H9 (cell line): ENCODE data around the gene CCDC154. TPM values are rescaled to one million over a fixed set of nuclear protein-coding genes. Genes with fewer than 3 reads are reported as not detected.

ENCODE experiments used
- DNase-seq: peaks from one replicate; pipeline ENCODE4 v3.0.0-alpha.2; 2017
- H2AFZ ChIP-seq: one replicate; pipeline ENCODE4 v1.6.1; 2013; ENCODE audit warnings: mild to moderate bottlenecking, low read length, control low read depth, moderate library complexity
- H2AK5ac ChIP-seq: 2 replicates; pipeline ENCODE4 v1.6.1; 2013; ENCODE audit warnings: low read length, control low read depth, mixed read lengths; ENCODE audit not compliant: insufficient read length
- H2BK120ac ChIP-seq: one replicate; pipeline ENCODE4 v1.6.1; 2013; ENCODE audit warnings: low read depth, mild to moderate bottlenecking, low read length, control low read depth, inconsistent platforms; ENCODE audit not compliant: poor library complexity, severe bottlenecking
- H2BK12ac ChIP-seq: 2 replicates; pipeline ENCODE4 v1.6.1; 2013; ENCODE audit warnings: low read length, control low read depth, mixed read lengths, low read depth; ENCODE audit not compliant: insufficient read length
- H2BK15ac ChIP-seq: 2 replicates; pipeline ENCODE4 v1.6.1; 2013; ENCODE audit warnings: low read depth, low read length, control low read depth
- H2BK20ac ChIP-seq: one replicate; pipeline ENCODE4 v1.6.1; 2013; ENCODE audit warnings: low read depth, mild to moderate bottlenecking, low read length, control low read depth, inconsistent platforms; ENCODE audit not compliant: poor library complexity, severe bottlenecking
- H2BK5ac ChIP-seq: 2 replicates; pipeline ENCODE4 v1.6.1; 2013; ENCODE audit warnings: low read length, control low read depth, mixed read lengths; ENCODE audit not compliant: insufficient read length
- H3K14ac ChIP-seq: 2 replicates; pipeline ENCODE4 v1.6.1; 2013; ENCODE audit warnings: low read length, control low read depth; ENCODE audit not compliant: insufficient read depth
- H3K18ac ChIP-seq: 2 replicates; pipeline ENCODE4 v1.6.1; 2013; ENCODE audit warnings: low read depth, mild to moderate bottlenecking, mixed read lengths, low read length, control low read depth; ENCODE audit not compliant: insufficient read length
- H3K23ac ChIP-seq: 2 replicates; pipeline ENCODE4 v1.6.1; 2013; ENCODE audit warnings: low read length, control low read depth, mixed read lengths, low read depth; ENCODE audit not compliant: insufficient read length
- H3K23me2 ChIP-seq: 2 replicates; pipeline ENCODE4 v1.6.1; 2013; ENCODE audit warnings: low read depth, mild to moderate bottlenecking, mixed read lengths, low read length, control low read depth; ENCODE audit not compliant: insufficient read length, poor library complexity, severe bottlenecking
- H3K27ac ChIP-seq: 2 replicates; pipeline ENCODE4 v1.5.1; 2013; ENCODE audit warnings: low read length, control low read depth, mixed read lengths, low read depth; ENCODE audit not compliant: insufficient read length
- H3K27me3 ChIP-seq: 2 replicates; pipeline ENCODE4 v1.6.1; 2013; ENCODE audit warnings: low read length, control low read depth, inconsistent platforms; ENCODE audit not compliant: insufficient read depth
- H3K4ac ChIP-seq: 2 replicates; pipeline ENCODE4 v1.6.1; 2013; ENCODE audit warnings: low read depth, mild to moderate bottlenecking, control low read depth, inconsistent platforms, low read length, moderate library complexity
- H3K4me1 ChIP-seq: 2 replicates; pipeline ENCODE4 v1.6.1; 2013; ENCODE audit warnings: low read length, control low read depth, inconsistent platforms; ENCODE audit not compliant: insufficient read depth
- H3K4me2 ChIP-seq: 2 replicates; pipeline ENCODE4 v1.6.1; 2013; ENCODE audit warnings: low read length, control low read depth, mixed read lengths; ENCODE audit not compliant: insufficient read length, insufficient read depth
- H3K56ac ChIP-seq: 2 replicates; pipeline ENCODE4 v1.6.1; 2013; ENCODE audit warnings: low read depth, mild to moderate bottlenecking, mixed read lengths, low read length, control low read depth; ENCODE audit not compliant: insufficient read length
- H3K79me1 ChIP-seq: 2 replicates; pipeline ENCODE4 v1.6.1; 2013; ENCODE audit warnings: low read depth, mild to moderate bottlenecking, moderate library complexity, low read length, control low read depth, inconsistent platforms; ENCODE audit not compliant: insufficient read depth, poor library complexity, severe bottlenecking
- H3K79me2 ChIP-seq: 2 replicates; pipeline ENCODE4 v1.6.1; 2013; ENCODE audit warnings: low read length, control low read depth, inconsistent platforms; ENCODE audit not compliant: insufficient read depth
- H3K9ac ChIP-seq: 2 replicates; pipeline ENCODE4 v1.6.1; 2013; ENCODE audit warnings: low read length, control low read depth, mixed read lengths; ENCODE audit not compliant: insufficient read length; ENCODE audit errors: extremely low read depth
- H3K9me3 ChIP-seq: one replicate; pipeline ENCODE4 v1.6.1; 2013; ENCODE audit warnings: low read depth, low read length, inconsistent platforms; ENCODE audit not compliant: control insufficient read depth
- H3T11ph ChIP-seq: one replicate; pipeline ENCODE4 v1.6.1; 2013; ENCODE audit warnings: mild to moderate bottlenecking, low read length, control low read depth, inconsistent platforms
- H4K20me1 ChIP-seq: one replicate; pipeline ENCODE4 v1.6.1; 2013; ENCODE audit not compliant: control insufficient read depth, insufficient read length, insufficient read depth
- H4K5ac ChIP-seq: 2 replicates; pipeline ENCODE4 v1.6.1; 2013; ENCODE audit warnings: low read depth, mild to moderate bottlenecking, mixed read lengths, low read length, control low read depth; ENCODE audit not compliant: insufficient read length
- H4K8ac ChIP-seq: replicated peaks from 2 replicates; pipeline ENCODE4 v1.6.1; 2013; ENCODE audit warnings: low read length, control low read depth, mixed read lengths, low read depth; ENCODE audit not compliant: insufficient read length
- H4K91ac ChIP-seq: 2 replicates; pipeline ENCODE4 v1.6.1; 2013; ENCODE audit warnings: low read depth, mild to moderate bottlenecking, moderate library complexity, mixed read lengths, low read length, control low read depth; ENCODE audit not compliant: insufficient read length
- H3K27ac Mint-ChIP-seq, 3 experiments: 2 replicates in 2 of 3; 3 replicates in 1 of 3; pipeline ENCODE4 v1.8.0; 2020 to 2021; ENCODE audit warnings: mixed read lengths in 3 of 3, mild to moderate bottlenecking in 1 of 3, moderate library complexity in 1 of 3
- H3K27me3 Mint-ChIP-seq: 2 replicates; pipeline ENCODE4 v1.8.0; 2021; ENCODE audit warnings: low read depth, mild to moderate bottlenecking, moderate library complexity, mixed read lengths
- H3K36me3 Mint-ChIP-seq, 3 experiments: 2 replicates in 2 of 3; 3 replicates in 1 of 3; pipeline ENCODE4 v1.8.0; 2020 to 2021; ENCODE audit warnings: low read depth in 3 of 3, mixed read lengths in 3 of 3; ENCODE audit not compliant: insufficient read depth in 1 of 3
- H3K4me1 Mint-ChIP-seq, 2 experiments: 2 replicates each; pipeline ENCODE4 v1.8.0; 2020; ENCODE audit warnings: mixed read lengths in 2 of 2
- H3K4me3 Mint-ChIP-seq, 2 experiments: 2 replicates in 1 of 2; 3 replicates in 1 of 2; pipeline ENCODE4 v1.8.0; 2020 to 2021; ENCODE audit warnings: mild to moderate bottlenecking in 2 of 2, mixed read lengths in 2 of 2, moderate library complexity in 1 of 2
- H3K9me3 Mint-ChIP-seq, 2 experiments: 2 replicates in 1 of 2; 3 replicates in 1 of 2; pipeline ENCODE4 v1.8.0; 2020; ENCODE audit warnings: mild to moderate bottlenecking in 2 of 2, mixed read lengths in 2 of 2, moderate library complexity in 1 of 2
- CTCF ChIP-seq: fragments of 200-600 bp; sonication (generic); conservative IDR thresholded peaks from 3 replicates; pipeline ENCODE4 v1.8.0; 2021; ENCODE audit warnings: antibody characterized with exemption, mild to moderate bottlenecking
- WGBS: extraction: QIAGEN DNeasy Blood & Tissue Kit; methylation state at CpG from one replicate; pipeline ENCODE4 v1.1.7; 2013; ENCODE audit warnings: missing lambda C conversion rate, low lambda C conversion rate, mixed read lengths; ENCODE audit not compliant: insufficient read length; ENCODE audit errors: extremely low coverage; 5-methylcytosine and 5-hydroxymethylcytosine counted together
- total RNA-seq: library from RNA; stranded (reverse); gene quantifications from 2 replicates; pipeline ENCODE4 v1.2.1, GENCODE V29; 2021

CCDC154 gene
- total RNA-seq, 1 experiment from 2014 or later: 1.3 TPM

GRCh38 chr16:1446296-1447080 is 2.1 kb upstream of the CCDC154 start:
- H2BK5ac ChIP-seq: no peak overlapping the region
- no peak overlapping the region for H3T11ph ChIP-seq
- H4K5ac ChIP-seq: no peak overlapping the region
- no peak overlapping the region for H2BK120ac ChIP-seq
- no peak overlapping the region for H2BK20ac ChIP-seq
- H2BK12ac ChIP-seq: no peak overlapping the region
- H3K27ac ChIP-seq: no peak overlapping the region
- no peaks in the 10 kb centered on the region for H3K23me2 ChIP-seq
- H4K20me1 ChIP-seq: peaks cover 2% of the 10 kb centered on the region
- no peak overlapping the region for H3K23ac ChIP-seq
- no peak overlapping the region for H3K56ac ChIP-seq
- H3K79me1 ChIP-seq: no peaks in the 10 kb centered on the region
- no peak overlapping the region for H2AK5ac ChIP-seq
- H4K8ac ChIP-seq: no peak overlapping the region
- no peak overlapping the region for H3K18ac ChIP-seq
- Mint-ChIP-seq H3K27me3 (peaks cover 1% of the 10 kb centered on the region; the same call in 1 of the 2 replicates), H3K36me3 (peaks cover 0 to 18% (median 17%) of the 10 kb centered on the region in 3 experiments; a peak in 5 of 7 replicates), H3K4me1 (no peaks in the 10 kb centered on the region), H3K9me3 (no peaks in the 10 kb centered on the region), H3K4me3 (no peak overlapping the region), H3K27ac (no peak overlapping the region)
- TF ChIP-seq CTCF: no peak
- H3K9ac ChIP-seq: no peak overlapping the region
- H3K14ac ChIP-seq: no peak overlapping the region
- no peak for DNase-seq
- H3K27me3 ChIP-seq: no peaks in the 10 kb centered on the region
- H2AFZ ChIP-seq: no peak overlapping the region
- H3K4me1 ChIP-seq: no peaks in the 10 kb centered on the region
- no peak overlapping the region for H2BK15ac ChIP-seq
- no peak overlapping the region for H3K4ac ChIP-seq
- WGBS: no CpG with 5 or more reads among the region's 41 CpGs
- H4K91ac ChIP-seq: no peak overlapping the region
- H3K79me2 ChIP-seq: no peaks in the 10 kb centered on the region
- H3K9me3 ChIP-seq: no peaks in the 10 kb centered on the region
- H3K4me2 ChIP-seq: no peak overlapping the region
